ENCODE results near the gene MRPL57.
"Not testable (repeated sequence)": the region's sequence is repeated elsewhere in the genome, so short reads cannot be mapped to it uniquely, and the experiment has no call there.

MRPL57 gene

GRCh38 chr13:21176215-21176981 lies at the start of gene MRPL57, which contains the start of gene SKA3:
MRPL57 (plus strand) TSS chr13:21176658; CDS start chr13:21176917, 259 bp downstream.
SKA3 (minus strand) TSS chr13:21176552; CDS start chr13:21176477, 75 bp downstream.
- DNase-seq = peak; percentile 88 to 92 (median 90)

GRCh38 chr13:21130116-21130515 lies 46.3 kb upstream of the MRPL57 start:
- no peak for DNase-seq

GRCh38 chr13:21133077-21133476 lies 43.4 kb upstream of the MRPL57 start:
- no peak for DNase-seq

- no peak for DNase-seq
These were observed 42.0 kb upstream of the MRPL57 start for GRCh38 chr13:21134475-21134874.

- not testable (repeated sequence) for DNase-seq
These were observed 40.6 kb upstream of the MRPL57 start for GRCh38 chr13:21135833-21136232.

- DNase-seq = no peak
These were observed 38.8 kb upstream of the MRPL57 start for GRCh38 chr13:21137696-21138095.

- DNase-seq = no peak
These were observed 37.9 kb upstream of the MRPL57 start for GRCh38 chr13:21138561-21138960.

GRCh38 chr13:21139374-21139773 lies 37.1 kb upstream of the MRPL57 start:
- no peak for DNase-seq

GRCh38 chr13:21142766-21143165 lies 33.7 kb upstream of the MRPL57 start:
- no peak for DNase-seq

- no peak for DNase-seq
These were observed 28.6 kb upstream of the MRPL57 start for GRCh38 chr13:21147827-21148226.

GRCh38 chr13:21148557-21149258 lies 27.8 kb upstream of the MRPL57 start:
- no peak for DNase-seq

- no peak for DNase-seq
These were observed 26.9 kb upstream of the MRPL57 start for GRCh38 chr13:21149568-21149967.

GRCh38 chr13:21150013-21150412 lies 26.4 kb upstream of the MRPL57 start:
- no peak for DNase-seq

- DNase-seq = no peak
These were observed 24.1 kb upstream of the MRPL57 start for GRCh38 chr13:21152251-21152899.

- DNase-seq = no peak
These were observed 11.8 kb upstream of the MRPL57 start for GRCh38 chr13:21164631-21165030.

GRCh38 chr13:21165606-21166005 lies 10.9 kb upstream of the MRPL57 start:
- not testable (repeated sequence) for DNase-seq

GRCh38 chr13:21171420-21171819 lies 5.0 kb upstream of the MRPL57 start:
- DNase-seq = no peak

- DNase-seq = not testable (repeated sequence)
These were observed 2.7 kb upstream of the MRPL57 start for GRCh38 chr13:21173767-21174166.

GRCh38 chr13:21175656-21176214 lies 723 bp upstream of the MRPL57 start:
- no peak for DNase-seq

GRCh38 chr13:21176982-21177284 lies 475 bp downstream of the MRPL57 start:
- peak; percentile 22 to 44 (median 32) for DNase-seq

GRCh38 chr13:21181671-21182070 lies 5.2 kb downstream of the MRPL57 start:
- no peak for DNase-seq

GRCh38 chr13:21186410-21186809 lies 10.0 kb downstream of the MRPL57 start:
- not testable (repeated sequence) for DNase-seq

- DNase-seq = not testable (repeated sequence)
These were observed 18.3 kb downstream of the MRPL57 start for GRCh38 chr13:21194756-21195155.

All from activated CD4-positive, CD25-positive, alpha-beta regulatory T cell (primary cell).